ENCODE data around the gene TRAPPC5. TPM values are rescaled to one million over a fixed set of nuclear protein-coding genes. Genes with fewer than 3 reads are reported as not detected.

Gene TRAPPC5
- total RNA-seq, 1 experiment from 2014 or later: 124 TPM

- no peak for TF ChIP-seq ZNF425 (CRISPR knock-in tag; conservative IDR thresholded peaks at IDR 0.05)
- no peak for TF ChIP-seq ERG (CRISPR knock-in tag; IDR thresholded peaks at IDR 0.05)
- no peak for TF ChIP-seq IRF2 (CRISPR knock-in tag; IDR thresholded peaks at IDR 0.05; ENCODE audit: borderline replicate concordance, low read depth)
These were observed 36.1 kb downstream of the TRAPPC5 start (continued) for GRCh38 chr19:7716762-7717161.

- no peak for TF ChIP-seq CREM (CRISPR knock-in tag; IDR thresholded peaks at IDR 0.05)
- no peak for TF ChIP-seq CREB1 (CRISPR knock-in tag; IDR thresholded peaks at IDR 0.05)
- TF ChIP-seq E2F5 (CRISPR knock-in tag; IDR thresholded peaks at IDR 0.05): no peak
- TF ChIP-seq SMAD4 (CRISPR knock-in tag; IDR thresholded peaks at IDR 0.05): no peak
- no peak for TF ChIP-seq FOXP1 (CRISPR knock-in tag; IDR thresholded peaks at IDR 0.05; ENCODE audit: borderline replicate concordance)
- TF ChIP-seq ZNF423 (CRISPR knock-in tag; IDR thresholded peaks at IDR 0.05): no peak
- no peak for TF ChIP-seq ZNF671 (CRISPR knock-in tag; IDR thresholded peaks at IDR 0.05)
- TF ChIP-seq NFYB (CRISPR knock-in tag; conservative IDR thresholded peaks at IDR 0.05; ENCODE audit: low read depth): no peak
- no peak for TF ChIP-seq NR3C1 (CRISPR knock-in tag; conservative IDR thresholded peaks at IDR 0.05; ENCODE audit: low read depth)
- TF ChIP-seq ZMAT4 (CRISPR knock-in tag; IDR thresholded peaks at IDR 0.05): no peak
- TF ChIP-seq ETV6 (CRISPR knock-in tag; IDR thresholded peaks at IDR 0.05): no peak
- no peak for TF ChIP-seq MAX (CRISPR knock-in tag; IDR thresholded peaks at IDR 0.05)
- no peak for TF ChIP-seq NFE2L1 (CRISPR knock-in tag; IDR thresholded peaks at IDR 0.05)
- TF ChIP-seq ZNF219 (CRISPR knock-in tag; IDR thresholded peaks at IDR 0.05; ENCODE audit: borderline replicate concordance): no peak
- no peak for TF ChIP-seq ELF4 (CRISPR knock-in tag; IDR thresholded peaks at IDR 0.05; ENCODE audit: low read depth)
- TF ChIP-seq TP53 (CRISPR knock-in tag; IDR thresholded peaks at IDR 0.05): no peak
- no peak for TF ChIP-seq ATF6 (CRISPR knock-in tag; IDR thresholded peaks at IDR 0.05)
- no peak for TF ChIP-seq MXD4 (CRISPR knock-in tag; IDR thresholded peaks at IDR 0.05; ENCODE audit: borderline replicate concordance)
- TF ChIP-seq NR1H2 (CRISPR knock-in tag; IDR thresholded peaks at IDR 0.05): no peak
- no peak for TF ChIP-seq ZBTB43 (CRISPR knock-in tag; IDR thresholded peaks at IDR 0.05)
- Mint-ChIP-seq H3K4me1 (no peaks in the 10 kb centered on the region), H3K27me3 (ENCODE audit: low read depth) (peaks cover 14% of the 10 kb centered on the region), H3K4me3 (no peak overlapping the region), H3K36me3 (no peaks in the 10 kb centered on the region), H3K9me3 (peaks cover 5% of the 10 kb centered on the region), H3K27ac (no peak overlapping the region)
- ChIA-PET CTCF (interaction anchor here (1.3 kb wide), 1 partner anchor 38 kb away, joined by 4 read pairs; the partner anchor contains the start of gene TRAPPC5), POLR2A (no interaction called here)
- no peak for ATAC-seq
- no peak for DNase-seq (ENCODE audit: low spot score)
These were observed 38.0 kb downstream of the TRAPPC5 start for GRCh38 chr19:7718668-7719067.
